Suppressor macrophage (primary cell): Measurements from ENCODE around the gene GNRHR.
"Not testable (repeated sequence)": the region's sequence is repeated elsewhere in the genome, so short reads cannot be mapped to it uniquely, and the experiment has no call there.

Experiments
- DNase-seq, 4 experiments: peaks; one replicate each; pipeline ENCODE4 v3.0.0-alpha.2; 2020 to 2022
- total RNA-seq, 17 experiments: gene quantifications; one replicate each; lab custom pipeline; 2026; ENCODE audit warnings: mixed read lengths in 6 of 17, inconsistent platforms in 3 of 17; lab: John Stamatoyannopoulos, UW

Gene GNRHR
- total RNA-seq: 0 to 1.4 (median 0) reads per million in 17 experiments

GRCh38 chr4:67754288-67754687, at the start of gene GNRHR:
GNRHR (minus strand) TSS chr4:67754388; CDS start chr4:67754335, 53 bp downstream.
- DNase-seq: no peak

DNA sequence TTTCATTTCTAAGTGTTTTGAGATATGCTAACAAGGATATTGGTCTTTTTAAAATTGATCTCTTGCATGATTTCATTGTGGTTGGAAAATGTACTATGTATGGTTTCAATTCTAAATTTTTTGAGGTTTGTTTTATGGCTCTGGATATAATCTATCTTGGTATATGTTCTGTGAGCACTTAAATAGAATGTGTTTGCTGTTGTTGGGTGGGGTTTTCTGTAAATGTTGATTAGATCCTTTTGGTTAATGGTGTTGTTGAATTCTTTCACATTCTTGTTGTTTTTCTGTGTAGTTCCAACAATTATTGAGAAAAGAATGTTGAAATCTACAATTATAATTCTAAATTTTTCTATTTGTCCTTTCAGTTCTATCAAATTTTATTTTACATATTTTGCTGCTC, 42.6 kb upstream of the GNRHR start:
- DNase-seq: no peak

GRCh38 chr4:67790721-67791120, 36.5 kb upstream of the GNRHR start:
- no peak for DNase-seq

- DNase-seq: no peak
Observed at GRCh38 chr4:67787311-67787710, 33.1 kb upstream of the GNRHR start.

DNA sequence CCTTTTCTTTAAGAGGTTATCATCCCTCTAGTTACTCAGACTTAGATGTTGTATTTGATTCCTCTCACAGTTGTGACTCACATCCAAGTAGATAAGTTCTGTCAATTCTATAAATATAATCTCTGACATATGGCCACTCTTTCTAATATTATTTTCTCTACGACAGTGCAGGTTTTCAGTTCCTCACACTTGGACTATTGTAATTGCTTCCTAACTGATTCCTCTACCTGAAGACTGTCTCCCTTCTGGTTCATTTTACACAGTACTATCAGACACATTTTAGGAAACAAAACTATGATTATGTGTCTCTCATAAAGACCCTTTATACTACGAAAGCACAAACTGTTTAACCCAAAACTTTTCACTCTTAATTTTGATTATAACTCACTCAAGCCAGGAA, 31.3 kb upstream of the GNRHR start:
- DNase-seq: no peak

DNA sequence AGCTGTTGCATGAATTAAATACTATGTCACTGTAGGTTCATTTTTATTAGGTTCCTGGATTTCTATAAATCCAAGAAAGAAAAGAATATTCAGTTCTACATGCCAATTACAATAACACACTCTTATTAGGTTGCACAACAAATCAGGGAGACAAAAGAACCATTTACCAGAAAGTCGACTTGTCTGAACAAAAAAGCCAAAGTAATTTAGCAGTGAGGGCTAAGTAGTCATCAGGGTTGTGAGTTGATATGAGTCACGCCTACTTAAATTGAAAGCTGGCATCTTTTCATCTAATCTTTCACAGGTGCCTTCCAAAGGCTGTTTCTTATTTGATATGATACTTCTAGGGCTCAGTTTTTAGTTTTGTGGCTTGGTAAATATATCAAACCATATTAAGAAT, 25.4 kb upstream of the GNRHR start:
- DNase-seq: no peak

GRCh38 chr4:67776746-67777145, 22.6 kb upstream of the GNRHR start:
- DNase-seq: no peak

DNA sequence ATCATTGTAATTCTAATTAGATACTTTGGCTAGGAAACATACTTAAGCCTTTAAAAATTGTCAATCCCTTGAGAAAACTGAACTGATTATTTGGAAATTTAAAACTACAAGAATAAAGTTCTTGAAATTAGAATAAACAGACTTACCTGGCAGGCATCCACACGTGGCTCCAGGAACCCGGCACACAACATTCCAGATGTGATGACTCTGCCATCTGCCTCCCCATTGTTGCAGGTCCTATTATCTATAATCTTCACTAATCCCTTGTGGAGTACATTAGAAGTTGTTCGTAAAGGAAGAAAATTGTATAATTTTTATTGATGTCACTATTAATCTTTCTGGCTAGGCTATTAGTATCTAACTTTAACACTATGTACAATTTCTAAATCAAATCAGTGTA, 16.2 kb upstream of the GNRHR start:
- DNase-seq: no peak

GRCh38 chr4:67765928-67766327, 11.7 kb upstream of the GNRHR start:
- DNase-seq: no peak

DNA sequence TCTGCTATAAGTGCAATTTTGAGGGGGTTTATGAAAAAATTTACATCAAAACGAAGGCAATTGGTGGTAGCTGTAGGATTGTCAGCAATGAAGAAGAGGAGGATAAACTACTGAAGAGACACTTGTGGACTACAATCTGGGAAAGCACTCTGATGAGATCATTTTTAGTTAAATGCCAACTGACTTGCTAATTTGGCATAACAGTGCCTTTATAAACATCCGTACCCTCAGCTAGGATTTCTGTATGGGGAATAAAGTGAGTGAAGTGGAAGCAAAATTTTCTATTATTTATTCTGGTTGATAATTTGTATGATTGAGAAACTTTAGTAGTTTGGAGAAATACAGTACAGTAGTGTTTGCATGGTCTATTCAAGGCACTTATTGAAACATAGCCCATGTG, 11.2 kb upstream of the GNRHR start:
- DNase-seq: no peak

- DNase-seq: no peak
Observed at GRCh38 chr4:67764183-67764582, 10.0 kb upstream of the GNRHR start.

DNA sequence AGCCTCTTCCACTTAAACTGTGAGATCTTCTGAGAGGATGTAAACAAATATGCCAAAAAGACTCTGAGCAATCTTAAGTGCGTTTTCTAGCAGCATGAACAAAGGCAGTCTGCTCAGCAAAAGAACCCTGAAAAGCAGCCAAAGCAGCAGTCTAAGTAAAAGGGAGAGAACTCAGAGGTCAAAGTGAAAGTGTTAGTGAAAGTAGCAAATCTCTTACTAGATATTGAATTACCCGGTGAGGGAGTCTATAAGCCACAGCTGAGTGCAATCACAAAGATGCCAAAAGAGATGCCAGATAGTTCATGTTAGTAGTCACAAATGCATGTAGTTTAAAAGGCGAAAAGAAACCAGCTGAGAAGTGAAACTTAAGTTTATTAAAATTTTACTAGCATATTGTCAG, 7.9 kb upstream of the GNRHR start:
- DNase-seq: no peak

GRCh38 chr4:67756991-67757390, 2.8 kb upstream of the GNRHR start:
- DNase-seq: not testable (repeated sequence)

- no peak for DNase-seq
Observed at GRCh38 chr4:67755974-67756373, 1.8 kb upstream of the GNRHR start.

GRCh38 chr4:67751260-67751659, 2.9 kb downstream of the GNRHR start:
- no peak for DNase-seq

GRCh38 chr4:67750691-67751090, 3.5 kb downstream of the GNRHR start:
- DNase-seq: no peak

DNA sequence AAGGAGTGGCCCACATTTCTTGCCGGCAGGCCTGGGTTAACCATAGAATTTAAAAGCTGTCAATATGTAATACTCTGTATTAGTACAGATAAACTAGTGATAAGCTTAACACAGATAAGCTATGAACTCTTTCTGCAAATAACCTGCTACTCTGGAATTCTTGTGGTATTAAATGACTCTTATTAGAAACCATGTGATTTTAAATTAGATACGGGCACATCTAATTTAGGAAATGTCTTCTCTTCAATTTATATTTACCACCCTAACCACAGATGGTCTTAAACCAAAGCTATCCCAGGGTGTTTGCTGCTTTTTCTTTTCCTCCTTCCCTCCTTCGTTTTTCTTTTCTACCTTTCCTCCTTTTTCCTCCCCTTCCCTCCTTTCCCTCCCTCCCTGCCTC, 4.9 kb downstream of the GNRHR start:
- no peak for DNase-seq

- peak; percentile 2 to 75 (median 33) for DNase-seq
Observed at GRCh38 chr4:67746797-67747495, 7.2 kb downstream of the GNRHR start.

GRCh38 chr4:67744561-67745283, 9.5 kb downstream of the GNRHR start:
- no peak for DNase-seq

DNA sequence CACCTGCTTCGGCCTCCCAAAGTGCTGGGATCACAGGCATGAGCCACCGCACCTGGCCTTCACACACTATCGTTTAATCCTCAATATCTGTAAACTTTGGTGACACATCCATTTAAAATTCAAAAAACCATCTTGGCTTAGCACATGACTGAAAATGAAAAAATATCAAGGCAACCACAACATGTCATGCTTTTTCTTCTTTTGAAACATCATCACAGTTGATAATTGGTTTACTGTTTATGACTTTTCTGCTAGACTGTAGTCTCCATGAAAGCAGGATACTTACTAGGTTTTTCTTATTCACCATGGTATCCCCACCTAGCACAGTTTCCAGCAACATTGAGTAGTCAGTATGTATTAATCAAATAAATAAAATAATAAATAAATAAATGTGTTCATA, 11.0 kb downstream of the GNRHR start:
- no peak for DNase-seq

- DNase-seq: no peak
Observed at GRCh38 chr4:67736262-67736661, 17.9 kb downstream of the GNRHR start.

DNA sequence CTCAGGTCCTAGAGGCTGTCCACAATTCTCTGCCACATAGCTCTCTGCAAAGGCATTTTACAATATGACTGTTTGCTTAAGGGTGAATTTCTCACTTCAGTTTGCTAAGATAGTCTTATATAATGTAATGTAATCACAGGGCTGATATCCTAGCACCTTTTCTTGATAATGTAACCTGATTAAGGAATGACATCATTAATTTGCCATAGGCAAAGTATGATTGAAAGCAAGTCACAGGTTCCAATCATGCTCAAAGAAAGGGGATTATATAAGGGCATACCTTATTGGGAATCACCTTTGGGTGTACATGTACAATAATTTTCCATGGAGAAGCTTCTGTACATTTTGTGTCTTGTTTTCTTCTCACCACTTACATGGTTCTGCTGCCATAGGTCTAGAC, 18.9 kb downstream of the GNRHR start:
- no peak for DNase-seq

DNA sequence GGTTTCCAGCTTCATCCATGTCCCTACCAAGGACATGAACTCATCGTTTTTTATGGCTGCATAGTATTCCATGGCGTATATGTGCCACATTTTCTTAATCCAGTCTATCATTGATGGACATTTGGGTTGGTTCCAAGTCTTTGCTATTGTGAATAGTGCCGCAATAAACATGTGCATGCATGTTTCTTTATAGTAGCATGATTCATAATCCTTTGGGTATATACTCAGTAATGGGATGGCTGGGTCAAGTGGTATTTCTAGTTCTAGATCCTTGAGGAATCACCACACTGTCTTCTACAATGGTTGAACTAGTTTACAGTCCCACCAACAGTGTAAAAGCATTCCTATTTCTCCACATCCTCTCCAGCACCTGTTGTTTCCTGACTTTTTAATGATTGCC, 23.7 kb downstream of the GNRHR start:
- not testable (repeated sequence) for DNase-seq

GRCh38 chr4:67727124-67727850, 26.9 kb downstream of the GNRHR start:
- DNase-seq: peak; percentile 65 to 83 (median 74)
